Esophagus mucosa (tissue), 1 donor: ENCODE results near the gene UBE4B. TPM values are rescaled to one million over a fixed set of nuclear protein-coding genes. Genes with fewer than 3 reads are reported as not detected.

Source experiments
- ATAC-seq: fragments of 200-7000 bp; cut with Tn5 transposase; one replicate; pipeline ENCODE4 v1.9.1; 2020
- total RNA-seq: library from RNA; stranded (reverse); gene quantifications from one replicate; pipeline ENCODE4 v1.2.4, GENCODE V29; 2023
- donor health status: DM: yes; HTN: yes; CAD: no.

UBE4B gene
- total RNA-seq, 1 donor from 2014 or later, result 38.1 TPM

DNA sequence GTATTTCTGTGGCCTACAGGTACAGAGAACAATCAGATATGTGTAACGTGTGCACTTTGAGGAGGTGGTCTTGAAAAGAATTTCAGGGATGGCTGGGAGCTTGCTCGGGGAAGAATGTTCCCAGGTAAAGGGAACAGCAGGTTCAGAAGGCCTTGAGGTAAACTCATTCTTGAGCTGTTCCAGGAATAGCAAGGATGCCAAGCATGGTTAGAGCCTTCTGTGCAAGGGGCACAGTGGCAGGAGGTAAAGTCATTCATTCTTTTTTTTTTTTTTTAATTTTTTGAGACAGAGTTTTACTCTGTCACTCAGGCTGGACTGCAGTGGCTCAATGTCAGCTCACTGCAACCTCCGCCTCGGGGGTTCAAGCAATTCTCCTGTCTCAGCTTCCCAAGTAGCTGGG is 10.0 kb downstream of the UBE4B start:
- no peak for ATAC-seq

DNA sequence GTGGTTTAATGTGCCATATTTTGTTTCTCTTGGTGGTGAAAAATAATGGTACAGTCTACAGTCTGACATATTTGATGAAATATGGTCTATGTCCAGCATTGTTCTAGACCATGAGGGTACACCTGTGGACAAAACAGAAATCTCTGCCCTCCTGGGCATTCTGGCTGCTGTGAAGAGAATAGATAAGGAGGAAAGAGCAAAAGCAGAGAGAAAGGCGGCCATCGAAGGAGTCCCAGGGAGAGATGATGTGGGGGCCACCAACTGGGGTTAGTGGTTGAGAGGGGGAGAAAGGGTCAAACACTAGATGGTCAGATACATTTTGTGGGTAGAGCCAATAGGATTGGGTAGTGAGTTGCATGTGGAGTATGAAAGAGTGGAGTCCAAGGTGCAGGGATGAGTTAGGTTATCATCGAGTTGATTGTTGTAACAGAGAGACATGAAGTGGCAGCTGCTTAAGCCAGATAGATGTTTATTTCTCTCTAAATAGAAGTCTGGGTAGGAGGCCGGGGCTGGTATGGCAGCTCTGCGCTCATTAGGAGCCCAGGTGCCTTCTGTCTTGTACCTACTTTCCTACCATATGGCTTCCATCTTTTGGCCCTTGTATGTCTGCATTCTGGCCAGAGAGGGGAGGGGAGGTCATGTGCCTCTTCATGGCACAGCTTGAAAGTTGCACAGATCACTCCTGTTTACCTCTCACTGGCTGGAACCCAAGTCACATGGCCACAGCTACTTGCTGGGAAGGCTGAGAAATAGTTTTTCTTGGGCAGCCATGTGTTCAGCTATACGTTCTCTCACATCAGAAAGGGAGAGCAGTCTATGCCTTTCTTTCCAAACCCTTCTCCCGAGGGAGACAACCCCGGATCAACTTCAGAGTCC is 13.0 kb downstream of the UBE4B start:
- ATAC-seq, result peak; percentile 22

DNA sequence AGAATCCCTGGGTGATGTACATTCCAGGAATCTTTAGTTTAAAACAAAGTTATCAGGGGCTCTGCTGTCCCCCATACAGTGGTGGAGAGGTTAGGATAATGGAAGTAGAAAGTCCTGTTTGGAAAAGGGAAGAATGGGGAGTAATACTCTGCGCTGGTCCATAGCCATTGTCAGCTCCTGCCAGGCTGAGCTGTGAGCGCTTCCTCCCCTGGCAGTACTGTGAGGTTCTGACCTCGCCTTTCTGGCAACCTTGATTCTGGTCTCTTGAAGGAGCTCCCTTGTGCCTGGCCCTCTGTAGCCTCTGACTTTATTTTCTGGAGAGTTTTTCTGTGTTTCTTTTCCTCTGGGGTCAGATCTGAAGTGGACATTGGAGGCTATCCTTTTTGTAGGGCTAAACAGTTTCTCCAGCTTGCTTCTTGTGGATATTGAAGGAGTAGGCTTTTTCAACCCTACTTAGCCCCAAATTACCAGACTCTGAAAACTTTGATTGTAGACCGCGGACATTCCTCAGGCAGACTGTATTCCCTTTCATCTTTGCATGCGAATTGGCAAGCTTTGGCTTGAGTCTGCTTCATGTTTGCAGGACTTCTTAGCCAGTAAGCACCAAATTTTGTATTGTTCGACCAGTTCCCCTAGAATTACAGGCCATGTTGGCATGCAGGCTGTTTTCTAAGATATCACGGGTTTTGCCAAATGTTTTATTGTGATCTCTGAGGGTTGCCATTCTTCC is 13.8 kb downstream of the UBE4B start:
- peak; percentile 26 for ATAC-seq

DNA sequence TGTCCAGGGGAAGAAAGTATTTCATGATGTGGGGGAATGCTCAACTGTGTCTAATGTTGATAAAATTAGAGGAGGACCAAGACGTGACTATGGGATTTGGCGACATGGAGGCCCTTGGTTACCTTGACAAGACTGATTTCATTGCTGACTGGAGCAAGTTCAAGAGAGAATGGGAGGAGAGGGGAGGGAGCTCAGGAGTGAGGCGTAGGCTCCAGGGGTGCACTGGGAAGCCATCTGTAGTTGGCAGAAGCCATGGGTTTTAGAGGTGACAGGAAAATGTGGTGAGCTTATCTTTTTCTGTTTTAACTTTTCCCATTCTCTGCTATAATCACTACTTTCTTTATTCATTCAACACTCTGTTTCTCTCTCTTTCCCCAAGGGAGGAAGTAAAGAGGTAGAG is 15.8 kb downstream of the UBE4B start:
- ATAC-seq, result no peak

DNA sequence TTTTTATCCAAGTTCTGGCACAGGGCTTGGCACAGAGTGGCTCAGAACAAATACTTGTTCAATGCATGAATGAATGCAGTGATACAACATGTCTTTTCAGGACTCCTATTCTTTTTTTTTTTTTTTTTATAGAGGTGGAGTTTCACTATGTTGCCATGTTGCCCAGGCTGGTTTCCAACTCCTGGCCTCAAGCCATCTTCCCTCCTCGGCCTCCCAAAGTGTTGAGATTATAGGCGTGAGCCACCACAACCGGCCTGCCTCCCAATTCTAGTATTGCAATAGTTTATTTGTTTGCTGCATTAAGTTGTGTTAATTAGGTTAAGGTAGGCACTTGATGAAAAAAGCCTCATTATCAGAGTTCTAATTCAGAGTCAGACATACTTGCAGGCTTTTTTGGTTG is 17.9 kb downstream of the UBE4B start:
- ATAC-seq, result peak; percentile 16

DNA sequence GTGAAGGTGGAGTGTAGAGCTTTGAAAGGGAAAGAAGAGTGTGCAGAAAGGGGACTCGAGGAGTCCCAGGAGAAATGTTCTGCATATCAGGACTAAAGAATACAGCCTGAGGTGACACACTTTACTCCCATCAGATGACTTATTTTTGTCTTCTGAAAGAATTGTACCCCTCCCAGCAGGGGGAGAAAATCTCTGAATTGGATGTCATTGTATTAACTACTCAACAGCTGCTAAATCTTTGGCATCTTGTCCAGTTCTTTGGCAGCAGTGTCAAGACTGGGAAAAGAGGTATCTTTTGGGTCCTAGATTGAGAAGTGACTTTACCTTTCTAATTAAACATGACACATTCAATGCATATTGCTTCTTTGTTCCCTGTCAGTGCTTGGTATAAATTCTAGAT is 18.9 kb downstream of the UBE4B start:
- ATAC-seq, result no peak

DNA sequence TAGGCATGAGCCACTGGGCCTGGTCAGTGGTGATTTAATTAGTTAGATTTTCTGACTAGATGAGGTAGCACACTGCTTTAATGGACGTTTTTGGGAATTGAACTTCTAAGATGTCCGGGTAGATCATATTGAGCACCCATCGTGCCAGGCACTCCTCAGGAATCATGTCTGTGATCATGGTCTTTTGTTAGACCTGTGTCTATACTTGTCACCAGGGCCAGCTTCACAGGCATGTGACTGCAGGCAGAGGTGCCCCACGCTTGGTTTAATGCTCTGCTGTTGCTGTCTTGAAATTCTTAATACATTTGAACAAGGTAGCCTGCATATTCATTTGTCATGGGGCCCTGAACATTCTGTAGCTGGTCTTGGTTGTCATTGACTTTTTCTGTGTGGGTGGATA is 19.6 kb downstream of the UBE4B start:
- peak; percentile 44 for ATAC-seq

DNA sequence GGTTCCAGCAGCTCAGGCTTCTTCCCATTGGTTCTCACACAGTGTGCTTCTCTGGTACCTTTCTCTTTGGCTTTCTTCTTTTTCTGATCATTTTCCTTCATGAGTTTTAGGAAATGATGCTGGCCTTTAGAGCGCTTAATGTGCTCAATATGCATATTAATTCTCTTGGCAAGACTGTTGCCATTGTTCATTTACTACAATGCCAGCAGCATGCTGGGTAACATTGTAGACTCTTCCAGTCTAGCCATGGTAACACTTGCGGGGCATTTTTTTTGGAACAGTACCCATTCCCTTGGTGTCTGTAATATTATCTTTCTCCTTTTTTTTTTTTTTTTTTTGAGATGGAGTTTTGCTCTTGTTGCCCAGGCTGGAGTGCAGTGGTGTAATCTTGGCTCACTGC is 21.7 kb downstream of the UBE4B start:
- no peak for ATAC-seq

DNA sequence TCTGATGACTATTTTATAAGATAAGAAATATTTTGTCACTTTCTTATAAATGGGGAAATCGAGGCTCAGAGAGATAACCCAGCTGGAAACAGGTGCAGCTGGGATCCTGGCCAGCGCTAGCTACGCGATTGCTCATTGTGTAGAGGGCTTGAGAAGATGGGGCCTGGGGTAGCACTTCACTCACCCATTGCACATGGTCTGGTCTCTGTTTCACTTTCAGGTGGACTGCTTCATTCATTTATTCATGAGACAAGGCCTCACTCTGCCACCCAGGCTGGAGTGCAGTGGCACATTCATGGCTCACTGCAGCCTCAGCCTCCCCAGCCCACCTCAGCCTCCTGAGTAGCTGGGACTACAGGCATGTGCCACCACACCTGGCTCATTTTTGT is 23.8 kb downstream of the UBE4B start:
- no peak for ATAC-seq

DNA sequence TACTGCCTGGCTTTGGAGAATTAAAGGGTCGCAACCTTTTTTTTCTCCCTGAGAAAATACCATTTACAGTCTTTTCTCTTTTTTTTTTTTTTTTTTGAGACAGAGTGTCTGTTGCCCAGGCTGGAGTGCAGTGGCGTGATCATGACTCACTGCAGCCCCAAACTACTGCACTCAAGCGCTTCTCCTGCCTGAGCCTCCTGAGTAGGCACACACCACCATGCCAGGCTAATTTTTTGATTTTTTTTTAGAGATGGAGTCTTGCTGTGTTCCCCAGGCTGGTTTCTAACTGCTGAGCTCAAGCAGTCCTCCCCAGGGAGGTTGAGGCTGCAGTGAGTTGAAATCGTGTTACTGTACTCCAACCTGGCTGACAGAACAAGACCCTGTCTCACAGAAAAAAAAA is 24.6 kb downstream of the UBE4B start:
- peak; percentile 50 for ATAC-seq

DNA sequence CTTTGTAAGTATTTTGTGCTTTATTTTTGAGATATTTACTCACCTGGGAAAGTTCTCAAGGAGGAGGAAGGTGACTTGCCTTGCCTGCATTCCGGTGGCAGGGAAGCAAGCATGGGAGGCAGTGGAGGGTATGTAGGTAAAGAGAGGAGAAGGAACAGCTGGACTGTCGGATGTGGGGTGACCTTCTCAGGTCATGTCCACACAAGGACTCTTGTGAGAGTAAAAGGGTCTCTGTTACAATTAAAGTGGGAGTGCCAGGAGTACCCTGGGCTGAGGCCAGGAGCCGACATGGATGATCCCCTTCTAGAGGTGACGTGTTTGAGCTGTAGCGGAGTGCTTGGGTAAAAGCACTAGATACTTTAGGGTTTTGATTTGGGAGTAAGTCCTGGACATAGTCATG is 25.0 kb downstream of the UBE4B start:
- ATAC-seq, result no peak

DNA sequence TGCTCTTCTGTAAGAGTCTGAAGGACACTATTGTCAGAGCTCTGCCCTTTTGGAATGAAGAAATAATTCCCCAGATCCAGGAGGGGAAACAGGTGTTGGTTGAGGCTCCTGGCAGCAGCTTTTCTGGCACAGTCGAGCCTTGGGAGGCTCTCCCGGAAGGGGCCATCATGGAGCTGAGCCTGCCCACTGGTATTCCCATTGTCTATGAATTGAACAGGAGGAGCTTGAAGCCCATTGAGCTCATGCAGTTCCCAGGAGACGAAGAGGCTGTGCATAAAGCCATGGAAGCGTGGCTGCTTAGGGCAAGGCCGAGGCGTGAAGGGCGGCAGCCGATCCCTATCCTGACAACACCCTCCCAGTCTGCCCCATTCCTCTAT is 26.6 kb downstream of the UBE4B start:
- no peak for ATAC-seq

DNA sequence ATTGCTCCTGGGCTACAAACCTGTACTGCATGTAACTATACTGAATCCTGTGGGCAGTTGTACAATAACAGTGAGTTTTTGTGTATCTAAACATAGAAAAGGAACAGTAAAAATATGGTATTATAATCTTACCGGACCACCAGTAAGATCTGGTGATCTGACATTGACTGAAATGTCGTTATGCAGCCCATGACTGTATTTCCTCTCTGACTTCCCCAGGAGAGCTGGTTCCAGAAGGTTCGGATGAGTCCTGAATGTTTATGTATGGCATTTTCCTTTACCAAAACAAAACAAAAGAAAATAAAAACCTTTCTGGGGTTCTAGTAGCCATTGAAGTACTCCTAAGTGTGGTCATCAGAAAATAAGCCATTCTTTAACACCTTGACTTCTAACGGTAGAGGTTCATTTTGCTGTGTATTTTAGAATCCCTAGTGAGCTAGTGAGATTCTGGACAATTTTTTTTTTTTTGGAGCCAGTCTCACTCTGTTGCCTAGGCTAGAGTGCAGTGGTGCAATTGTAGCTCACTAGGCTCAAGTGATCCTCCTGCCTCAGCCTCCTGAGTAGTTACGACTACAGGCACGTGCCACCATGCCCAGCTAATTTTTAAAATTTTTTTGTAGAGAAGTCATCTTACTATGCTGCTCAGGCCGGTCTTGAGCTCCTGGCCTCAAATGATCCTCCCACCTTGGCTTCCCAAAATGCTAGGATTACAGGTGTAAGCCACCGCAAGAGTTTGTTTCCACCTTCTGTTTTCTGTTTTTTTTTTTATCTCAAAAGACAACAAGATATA is 27.7 kb downstream of the UBE4B start:
- no peak for ATAC-seq

DNA sequence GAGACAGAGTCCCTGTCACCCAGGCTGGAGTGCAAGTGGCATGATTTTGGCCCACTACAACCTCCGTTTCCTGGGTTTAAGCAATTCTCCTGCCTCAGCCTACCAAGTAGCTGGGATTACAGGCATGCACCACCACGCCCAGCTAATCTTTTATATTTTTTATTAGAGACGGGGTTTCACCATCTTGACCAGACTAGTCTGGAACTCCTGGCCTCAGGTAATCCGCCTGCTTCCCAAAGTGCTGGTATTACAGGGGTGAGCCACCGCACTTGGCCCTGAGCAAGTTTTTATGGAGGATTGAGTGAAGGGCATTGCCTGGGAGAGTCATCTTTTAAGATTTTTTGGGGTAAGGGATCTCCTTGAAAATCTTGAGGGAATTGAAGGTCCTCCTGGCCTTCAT is 28.5 kb downstream of the UBE4B start:
- no peak for ATAC-seq

DNA sequence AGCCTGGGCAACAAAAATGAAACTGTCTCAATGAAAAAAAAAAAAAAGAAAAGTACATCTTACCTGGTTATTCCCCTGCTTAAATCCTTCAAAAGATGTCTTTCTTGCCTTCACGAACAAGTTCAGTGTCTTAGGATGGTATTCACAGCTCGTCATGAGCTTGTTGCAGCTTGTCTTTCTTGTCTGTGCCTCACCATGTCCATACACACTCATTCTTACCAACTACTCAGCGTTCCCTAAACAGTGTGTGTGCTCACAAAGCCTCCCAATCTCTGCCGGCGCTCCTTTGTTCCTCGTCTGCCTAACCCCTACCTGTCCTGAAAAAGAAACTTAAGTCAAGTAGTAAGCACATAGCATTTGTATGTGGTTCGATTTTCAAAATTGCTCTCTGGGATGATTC is 31.1 kb downstream of the UBE4B start:
- ATAC-seq, result peak; percentile 97

DNA sequence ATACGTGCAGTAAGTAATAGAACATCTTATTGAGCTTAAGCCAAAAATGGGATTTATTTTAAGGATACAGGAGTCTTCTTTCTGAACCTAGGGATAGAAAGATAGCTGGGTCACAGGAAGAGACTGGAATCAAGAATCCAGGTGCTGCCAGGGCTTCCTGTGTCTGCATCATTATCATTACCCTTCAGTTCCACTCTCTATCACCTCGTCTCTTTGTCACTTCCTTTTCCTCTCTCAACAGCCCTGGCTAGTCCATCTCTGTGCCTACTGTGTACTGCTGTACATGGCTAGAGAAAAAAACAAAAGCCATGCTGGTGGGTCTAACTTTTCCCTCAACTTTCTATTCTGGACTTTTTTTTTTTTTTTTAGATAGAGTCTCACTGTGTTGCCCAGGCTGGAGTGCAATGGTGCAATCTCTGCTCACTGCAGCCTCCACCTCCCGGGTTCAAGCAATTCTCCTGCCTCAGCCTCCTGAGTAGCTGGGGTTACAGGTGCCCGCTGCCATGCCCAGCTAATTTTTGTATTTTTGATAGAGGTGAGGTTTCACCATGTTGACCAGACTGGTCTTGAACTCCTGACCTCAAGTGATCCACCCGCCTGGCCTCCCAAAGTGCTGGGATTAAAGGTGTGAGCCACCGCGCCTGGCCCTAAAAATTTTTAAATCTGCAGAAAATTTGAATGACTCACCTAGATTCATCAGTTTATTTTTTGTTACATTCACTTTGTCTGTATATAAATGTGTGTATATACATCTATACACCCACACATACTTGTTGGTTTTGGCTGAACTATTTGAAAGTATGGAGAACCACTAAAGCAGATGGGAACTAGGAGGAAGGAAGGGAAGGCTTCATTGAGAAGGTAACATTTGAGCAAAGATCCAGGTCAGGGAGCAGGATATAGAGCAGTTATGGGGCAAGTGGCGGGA is 31.9 kb downstream of the UBE4B start:
- ATAC-seq, result peak; percentile 21

DNA sequence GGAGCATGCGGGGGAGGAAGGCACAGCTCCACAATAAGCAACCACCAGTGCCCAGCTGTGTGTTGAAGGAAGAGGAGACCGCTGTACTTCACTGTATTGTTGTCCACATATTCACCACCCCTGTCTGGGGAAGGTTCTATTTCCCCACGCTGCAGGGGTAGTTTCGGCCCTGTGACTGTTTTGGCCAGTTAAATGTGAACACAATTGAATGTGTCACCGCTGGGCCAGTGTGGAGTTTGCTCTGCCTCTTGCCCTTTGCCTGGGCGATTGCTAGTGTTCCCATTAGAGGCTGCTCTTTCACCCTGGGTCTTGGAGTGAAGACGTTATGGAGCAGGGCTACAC is 32.6 kb downstream of the UBE4B start:
- peak; percentile 12 for ATAC-seq

DNA sequence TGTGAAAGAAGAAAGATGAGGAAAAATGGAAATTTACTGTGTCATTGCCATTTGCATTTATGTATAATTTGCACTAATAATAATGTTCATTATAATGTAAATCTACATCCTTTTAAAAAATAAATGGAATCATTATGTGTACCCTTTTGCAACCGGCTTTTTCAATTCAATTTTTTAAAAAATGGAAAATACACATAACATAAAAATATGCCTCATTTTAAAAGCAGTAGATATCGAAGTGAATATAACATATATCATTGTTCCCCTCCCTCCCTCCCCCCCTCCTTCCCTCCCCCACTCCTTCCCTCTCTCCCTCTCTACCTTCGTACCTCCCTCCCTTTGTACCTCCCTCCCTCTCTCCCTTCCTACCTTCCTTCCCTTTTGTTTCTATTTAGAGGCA is 33.0 kb downstream of the UBE4B start:
- ATAC-seq, result no peak

DNA sequence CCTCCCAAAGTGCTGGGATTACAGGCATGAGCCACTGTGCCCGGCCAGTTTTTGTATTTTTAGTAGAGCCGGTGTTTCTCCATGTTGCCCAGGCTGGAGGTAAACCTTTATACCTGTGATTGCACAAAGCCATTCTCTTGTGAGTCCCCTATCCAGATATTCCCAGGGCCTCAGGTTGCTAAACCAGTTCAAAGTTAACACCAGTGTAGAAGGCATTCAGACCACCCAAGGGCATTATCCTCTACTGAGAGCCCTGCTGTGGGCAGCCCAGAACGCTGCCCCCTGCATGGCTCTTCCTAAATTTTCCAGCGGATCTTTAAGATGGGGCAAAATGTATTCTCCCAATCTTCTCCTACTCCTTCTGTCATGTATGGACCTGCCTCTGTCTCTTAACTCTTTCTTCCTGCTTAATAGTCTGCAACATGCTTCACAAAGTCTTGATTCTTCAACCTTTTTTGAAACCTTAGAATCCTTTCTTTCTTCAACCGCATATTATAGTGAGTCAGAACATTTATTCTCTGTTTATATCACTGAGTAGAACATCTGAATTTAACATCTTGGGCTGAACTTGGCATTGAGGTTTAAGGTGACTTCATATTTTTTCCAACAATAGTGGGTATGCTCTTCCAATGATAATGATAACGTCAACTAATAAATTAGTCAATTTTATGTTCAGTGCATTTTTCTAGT is 36.0 kb downstream of the UBE4B start:
- peak; percentile 7 for ATAC-seq

DNA sequence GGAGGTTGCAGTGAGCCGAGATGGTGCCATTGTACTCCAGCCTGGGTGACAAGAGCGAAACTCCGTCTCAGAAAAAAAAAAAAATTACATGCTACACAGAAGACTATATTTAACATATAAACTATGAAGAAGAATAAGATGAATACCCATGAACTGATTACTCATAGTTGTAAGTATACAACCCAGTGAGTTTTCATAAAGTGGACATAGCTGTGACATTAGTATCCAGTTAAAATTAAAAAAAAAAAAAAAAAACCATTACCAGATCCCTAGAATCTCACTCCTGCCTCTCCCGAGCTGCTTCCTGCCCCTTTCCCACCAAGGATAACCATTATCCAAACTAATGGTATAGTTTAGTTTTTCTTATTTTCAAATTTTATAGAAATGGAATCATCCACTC is 37.4 kb downstream of the UBE4B start:
- ATAC-seq, result no peak

DNA sequence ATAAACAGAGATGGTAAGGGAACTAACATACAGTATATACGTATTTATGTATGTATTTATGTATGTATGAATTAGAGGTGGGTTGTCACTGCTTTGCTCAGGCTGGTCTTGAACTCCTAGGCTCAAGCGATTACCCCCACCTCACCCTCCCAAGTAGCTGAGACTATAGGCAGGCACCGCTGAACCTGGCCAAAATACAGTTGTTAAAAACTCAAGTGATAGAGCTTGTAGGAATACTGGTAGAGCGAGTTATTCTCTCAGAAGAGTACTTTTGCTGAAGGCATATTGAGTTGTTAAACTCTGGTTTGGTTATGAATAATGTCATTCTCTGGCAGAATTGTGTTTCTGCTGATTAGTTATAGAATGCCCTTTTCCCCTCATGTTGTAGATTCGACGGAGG is 38.9 kb downstream of the UBE4B start:
- ATAC-seq, result no peak

DNA sequence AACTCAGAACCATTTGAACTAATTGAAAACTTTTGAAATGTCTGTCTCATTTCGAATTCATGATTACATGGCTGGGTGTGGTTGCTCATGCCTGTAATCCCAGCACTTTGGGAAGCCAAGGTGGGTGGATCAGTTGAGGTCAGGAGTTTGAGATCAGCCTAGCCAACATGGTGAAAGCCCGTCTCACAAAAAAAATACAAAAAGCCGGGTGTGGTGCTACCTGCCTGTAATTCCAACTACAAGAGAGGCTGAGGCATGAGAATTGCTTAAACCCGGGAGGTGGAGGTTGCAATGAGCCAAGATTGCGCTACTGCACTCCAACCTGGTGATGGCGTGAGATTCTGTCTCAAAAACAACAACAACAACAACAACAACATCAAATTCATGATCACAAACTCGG is 40.6 kb downstream of the UBE4B start:
- peak; percentile 76 for ATAC-seq
